Middle frontal gyrus (tissue), 1 donor: ENCODE data around the gene IL17REL.
A peak's percentile ranks its signal among the peaks of the same experiment; 100 is the strongest.

Experiments
- DNase-seq: peaks from one replicate; pipeline ENCODE4 v3.0.0-alpha.2; 2015; ENCODE audit warnings: low spot score; ENCODE audit errors: extremely low spot score

IL17REL gene

DNA sequence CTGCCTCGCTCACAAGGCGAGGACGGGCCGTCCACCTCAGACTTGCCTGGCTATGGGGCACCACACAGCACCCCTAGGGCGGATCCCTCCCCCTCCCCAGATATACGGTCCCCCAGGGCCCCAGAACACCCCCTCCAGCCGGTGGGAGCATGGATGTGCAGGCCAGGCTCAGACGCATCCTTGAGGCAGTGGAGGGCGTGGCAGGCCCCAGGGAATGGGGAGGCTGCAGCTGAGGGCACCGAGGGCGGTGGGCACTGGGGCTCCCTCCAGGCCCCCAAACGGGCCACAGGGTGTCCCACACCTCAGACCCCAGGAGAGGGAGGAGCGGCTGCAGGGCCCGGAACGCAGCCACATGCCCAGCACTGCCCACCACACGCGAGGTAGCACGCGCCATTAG lies 33.5 kb upstream of the IL17REL start:
- DNase-seq = no peak

DNA sequence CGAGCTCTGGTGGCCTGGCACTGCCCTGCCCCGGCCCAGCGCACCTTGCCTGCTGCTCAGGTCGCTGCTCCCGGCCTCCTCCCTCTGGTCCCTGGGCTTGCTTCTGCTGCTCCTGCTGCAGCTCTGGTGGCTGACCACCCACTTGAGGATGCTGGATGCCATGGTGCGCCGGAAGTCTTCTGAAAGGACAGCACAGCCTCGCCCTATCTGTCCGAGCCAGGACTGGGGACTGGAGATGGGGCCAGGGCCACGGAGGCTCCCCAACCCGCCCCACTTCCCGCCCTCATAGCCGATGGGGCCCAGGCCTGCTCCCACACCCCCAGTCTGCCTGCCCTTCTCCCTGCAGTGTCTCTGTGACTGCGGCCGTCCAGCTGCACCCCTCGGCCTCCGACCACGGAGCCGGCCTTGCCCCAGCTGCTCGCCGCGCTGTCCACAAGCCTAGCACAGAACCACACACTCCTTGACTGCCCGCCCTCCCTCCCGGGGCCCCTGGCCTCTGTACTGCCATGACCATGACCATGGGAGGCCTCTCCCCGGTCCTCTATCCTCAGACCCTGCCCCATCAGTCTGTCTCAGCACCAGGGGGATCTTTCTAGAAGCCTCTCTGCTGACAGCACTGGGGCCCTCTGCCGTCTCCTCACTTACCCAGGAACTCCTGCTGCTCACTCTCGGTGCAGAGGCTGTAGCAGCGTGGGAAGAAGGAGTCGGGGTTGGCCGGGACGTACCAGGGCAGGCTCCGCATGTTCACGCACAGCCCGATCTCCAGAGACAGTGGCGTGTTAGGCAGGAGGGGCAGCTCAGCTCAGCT lies 32.9 kb upstream of the IL17REL start:
- DNase-seq = no peak

GRCh38 chr22:50044485-50045118 lies 32.0 kb upstream of the IL17REL start:
- no peak for DNase-seq

GRCh38 chr22:50041361-50042065 lies 28.9 kb upstream of the IL17REL start:
- no peak for DNase-seq

- DNase-seq = no peak
Measured at GRCh38 chr22:50040717-50041116, 28.2 kb upstream of the IL17REL start.

DNA sequence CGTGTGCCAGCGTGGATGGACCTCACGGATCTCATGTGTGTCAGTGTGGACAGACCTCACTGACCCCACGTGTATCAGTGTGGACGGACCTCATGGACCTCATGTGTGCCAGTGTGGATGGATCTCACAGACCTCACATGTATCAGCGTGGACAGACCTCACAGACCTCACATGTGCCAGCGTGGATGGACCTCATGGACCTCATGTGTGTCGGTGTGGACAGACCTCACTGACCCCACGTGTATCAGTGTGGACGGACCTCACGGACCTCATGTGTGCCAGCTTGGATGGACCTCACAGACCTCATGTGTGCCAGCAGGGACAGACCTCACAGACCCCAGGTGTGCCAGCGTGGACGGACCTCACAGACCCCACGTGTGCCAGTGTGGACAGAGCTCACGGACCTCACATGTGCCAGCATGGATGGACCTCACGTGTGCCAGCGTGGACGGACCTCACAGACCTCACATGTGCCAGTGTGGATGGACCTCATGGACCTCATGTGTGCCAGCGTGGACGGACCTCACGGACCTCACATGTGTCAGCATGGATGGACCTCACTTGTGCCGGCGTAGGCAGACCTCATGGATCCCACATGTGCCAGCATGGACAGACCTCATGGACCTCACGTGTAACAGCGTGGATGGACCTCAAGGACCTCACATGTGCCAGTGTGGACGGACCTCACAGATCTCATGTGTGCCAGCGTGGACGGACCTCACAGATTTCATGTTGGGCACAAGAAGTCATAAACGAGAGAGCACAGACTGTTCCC lies 27.3 kb upstream of the IL17REL start:
- no peak for DNase-seq

DNA sequence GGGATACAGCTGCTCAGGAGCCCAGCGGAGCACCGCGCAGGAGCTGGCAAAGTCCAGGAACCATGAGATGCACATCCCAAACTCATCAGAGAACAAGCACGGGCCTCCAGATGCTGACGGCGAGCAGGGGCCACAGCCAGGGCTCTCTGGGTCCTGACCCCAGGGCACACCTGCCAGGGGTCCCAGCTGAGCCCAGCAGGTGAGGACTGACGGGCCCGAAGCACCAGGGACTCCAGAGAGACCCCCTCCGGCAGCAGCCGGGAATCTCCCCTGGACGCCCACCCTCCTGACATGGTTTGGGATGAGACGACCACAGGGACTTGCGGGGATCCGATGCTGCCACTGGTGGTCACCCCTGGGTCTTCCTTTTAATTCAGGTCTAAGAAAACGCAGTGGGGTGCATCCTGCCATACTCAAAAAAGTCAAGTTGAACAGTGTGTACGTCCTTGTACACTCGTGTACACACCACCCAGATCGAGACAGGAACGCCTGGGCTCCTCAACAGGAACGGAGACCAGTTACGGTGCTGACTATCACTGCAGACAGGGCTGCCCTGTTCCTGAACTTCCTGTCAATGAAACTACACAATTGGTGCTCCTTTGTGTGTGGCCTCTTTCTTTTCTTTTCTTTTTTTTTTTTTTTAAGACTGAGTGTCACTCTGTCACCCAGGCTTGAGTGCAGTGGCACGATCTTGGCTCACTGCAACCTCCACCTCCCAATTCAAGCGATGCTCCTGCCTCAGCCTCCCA lies 23.6 kb upstream of the IL17REL start:
- DNase-seq = no peak

- DNase-seq = no peak
Measured at GRCh38 chr22:50035131-50035881, 22.7 kb upstream of the IL17REL start.

DNA sequence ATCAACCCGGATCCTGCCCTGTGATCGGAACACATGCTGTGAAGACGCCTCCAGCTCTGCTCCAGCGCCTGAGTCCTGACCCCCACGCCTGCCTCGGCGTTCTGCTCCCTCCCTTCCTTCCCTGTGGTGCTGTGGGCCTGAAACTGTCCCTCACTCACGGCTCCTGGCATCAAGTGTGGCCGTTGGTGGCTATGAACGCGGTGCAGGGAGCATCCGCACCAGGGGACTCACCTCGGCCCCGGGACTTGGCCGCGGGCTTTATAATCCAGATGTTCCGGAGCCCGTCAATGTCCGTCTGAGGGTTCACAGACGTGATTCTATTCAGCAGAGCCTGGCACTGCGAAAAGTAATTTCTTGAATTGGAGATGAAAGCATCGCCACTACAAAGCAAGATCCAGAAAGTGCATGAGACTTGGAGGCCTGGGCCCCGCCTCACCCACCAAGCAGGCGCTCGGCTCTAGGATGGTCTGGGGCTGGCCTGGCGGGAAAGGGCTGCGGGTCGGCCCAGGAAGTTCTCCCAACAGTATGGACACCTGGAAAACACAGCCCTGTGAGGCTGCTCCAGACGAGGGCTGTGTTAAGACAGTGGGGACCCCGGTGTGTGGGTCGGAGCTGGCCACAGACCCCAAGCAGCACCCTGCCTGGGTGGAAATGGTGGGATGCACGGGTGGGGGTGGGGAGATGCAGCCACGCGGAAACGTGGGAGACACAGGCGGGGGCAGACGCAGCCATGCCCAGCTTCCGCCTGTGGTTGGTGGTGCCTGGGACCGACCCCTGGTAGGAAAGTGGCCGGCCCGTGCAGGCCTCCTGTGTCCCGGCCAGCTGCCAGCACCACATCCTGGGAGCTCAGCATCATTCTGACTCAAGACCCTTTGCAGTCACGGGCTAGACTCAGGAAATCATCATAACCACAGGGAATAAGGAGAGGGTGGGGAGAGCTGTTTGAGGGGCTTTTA lies 21.8 kb upstream of the IL17REL start:
- DNase-seq = no peak

DNA sequence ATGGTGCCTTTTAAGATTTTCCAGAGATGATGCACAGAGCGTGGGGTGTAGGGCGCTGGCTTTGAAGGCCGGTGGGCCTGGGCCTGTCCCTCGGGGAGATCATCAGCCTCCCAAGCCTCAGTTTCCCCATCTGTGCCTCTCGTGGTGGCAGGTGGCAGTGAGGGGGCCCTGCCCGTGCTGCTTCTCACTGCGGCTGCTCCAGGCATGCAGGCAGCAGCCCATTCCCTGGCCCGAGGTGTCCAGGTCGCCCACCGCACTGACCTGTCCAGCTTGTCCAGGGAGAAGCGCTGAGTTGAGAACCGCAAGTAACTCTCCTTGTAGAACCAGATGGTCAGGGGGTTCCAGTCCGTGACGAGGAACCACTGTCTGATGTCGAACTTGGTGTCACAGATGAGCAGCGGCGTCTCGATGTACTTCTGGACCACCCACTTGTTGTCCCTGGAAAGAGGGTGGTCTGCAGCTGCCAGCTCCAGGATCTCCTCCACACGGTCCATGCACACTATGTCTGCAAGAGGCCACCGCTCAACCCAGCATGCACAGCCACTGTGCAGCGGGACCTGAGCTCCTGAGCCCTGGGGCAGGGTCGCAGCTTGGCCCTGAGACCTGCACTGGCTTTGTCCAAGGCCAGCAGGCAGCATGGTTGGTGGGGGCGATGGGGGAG lies 20.5 kb upstream of the IL17REL start:
- no peak for DNase-seq

DNA sequence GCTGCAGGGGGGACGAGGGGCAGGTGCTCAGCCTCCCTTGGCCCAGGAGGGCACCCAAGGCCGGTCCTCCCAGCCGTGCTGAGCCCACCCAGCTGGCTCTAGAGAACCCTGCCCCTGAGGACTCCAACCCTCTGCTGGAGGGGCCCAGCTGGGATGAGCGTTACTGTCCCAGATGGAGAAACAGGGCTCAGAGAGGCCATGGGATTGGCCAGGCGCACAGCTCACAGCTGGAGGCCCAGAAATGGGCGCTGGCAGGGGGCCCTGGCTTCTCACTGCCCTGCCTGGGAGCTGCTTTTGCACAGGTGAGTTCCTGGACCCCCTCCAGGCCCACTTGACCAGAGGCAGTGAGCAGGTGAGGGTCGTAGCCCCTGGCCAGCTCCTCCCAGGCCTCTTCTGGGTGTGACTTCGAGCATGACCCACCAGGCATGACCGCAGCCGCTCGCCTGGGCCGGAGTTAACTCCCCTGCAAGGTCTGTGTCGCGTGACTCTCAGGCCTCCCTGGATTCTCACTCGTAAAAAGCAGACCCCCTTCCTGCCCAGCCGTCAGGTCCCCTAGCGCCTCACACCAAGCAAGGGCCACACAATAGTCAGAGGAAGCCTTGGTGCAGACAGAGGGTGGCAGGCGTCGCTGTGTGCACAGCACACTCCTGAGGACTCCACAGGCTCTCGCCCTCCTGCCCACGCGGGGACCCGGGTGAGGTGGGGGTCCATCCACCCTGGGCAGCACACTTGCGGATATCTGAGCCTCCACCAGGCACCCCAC lies 19.7 kb upstream of the IL17REL start:
- no peak for DNase-seq

GRCh38 chr22:50031189-50032091 lies 18.9 kb upstream of the IL17REL start:
- DNase-seq = no peak

GRCh38 chr22:50030297-50031188 lies 18.0 kb upstream of the IL17REL start:
- DNase-seq = peak; percentile 43

DNA sequence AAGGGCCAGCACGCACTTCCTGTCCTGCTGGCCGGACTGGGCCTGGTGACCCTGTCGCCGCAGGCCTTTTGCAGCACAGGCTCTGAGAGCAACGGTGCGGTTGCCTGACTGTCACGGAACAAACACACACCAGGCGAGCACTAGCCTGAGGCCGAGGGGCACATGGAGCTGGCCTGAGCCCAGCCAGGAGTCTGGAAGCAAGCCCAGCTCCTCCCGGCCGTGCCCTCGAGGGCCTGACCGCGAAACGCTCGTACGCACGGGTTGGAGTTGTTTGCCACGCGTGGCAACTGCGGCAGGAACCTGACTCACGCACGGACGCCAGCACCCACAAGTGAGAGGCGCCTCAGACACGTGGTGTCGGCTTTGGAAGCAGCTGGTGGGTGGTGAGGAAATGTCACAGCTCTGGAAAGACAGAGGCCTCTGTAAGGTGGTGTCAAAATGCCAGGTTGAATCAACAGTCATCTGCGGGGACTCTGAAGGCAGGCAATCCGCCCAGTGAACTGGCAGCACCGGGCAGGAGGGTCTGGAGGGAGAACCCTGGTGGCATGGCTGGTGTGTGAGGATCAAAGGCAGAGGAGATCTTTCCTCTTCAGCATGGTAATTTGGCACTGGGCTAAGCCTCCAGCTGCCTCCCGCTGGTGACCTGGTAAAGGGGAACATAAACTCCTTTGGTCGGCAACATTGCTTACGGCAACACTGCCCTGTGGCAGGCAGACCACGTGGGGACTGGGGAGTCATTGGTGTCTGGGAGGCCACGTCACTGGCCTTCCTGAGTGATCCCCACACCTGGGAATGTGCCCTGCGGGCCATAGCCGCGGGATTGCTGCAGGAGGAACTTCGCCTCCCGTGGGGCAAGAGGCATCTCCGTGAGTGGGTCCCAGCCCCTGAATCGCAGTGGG lies 15.3 kb upstream of the IL17REL start:
- no peak for DNase-seq

GRCh38 chr22:50025993-50026392 lies 13.4 kb upstream of the IL17REL start:
- DNase-seq = no peak
